Measurements from ENCODE around the gene TLCD5. TPM values are rescaled to one million over a fixed set of nuclear protein-coding genes. Genes with fewer than 3 reads are reported as not detected.

TLCD5 gene
- total RNA-seq, 1 experiment from 2014 or later: 6.2 TPM

DNA sequence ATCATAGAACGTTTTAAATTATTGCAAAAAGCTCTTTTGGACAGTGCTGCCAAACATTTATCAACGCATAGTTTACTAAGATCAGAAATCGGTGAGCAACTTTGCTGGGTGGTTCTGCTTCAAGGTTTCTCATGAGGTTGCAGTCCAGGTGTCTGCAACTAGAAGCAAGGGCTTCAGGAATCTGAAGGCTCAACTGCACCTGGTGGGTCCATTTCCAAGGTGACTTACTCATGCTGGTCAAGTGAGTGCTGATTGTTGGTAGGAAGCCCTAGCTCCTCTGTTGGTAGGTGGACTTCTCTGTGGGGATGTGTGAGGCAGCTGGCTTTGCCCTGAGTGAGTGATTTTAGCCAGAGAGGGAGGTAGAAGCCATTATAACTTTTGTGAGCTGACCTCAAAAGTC, 33.6 kb downstream of the TLCD5 start:
- no peak for TF ChIP-seq CTCF (conservative IDR thresholded peaks at IDR 0.05; ENCODE audit: low read depth, low read length)
- no peak for TF ChIP-seq EZH2 (IDR thresholded peaks at IDR 0.05; ENCODE audit: low read length, unreplicated experiment)
- no peak for TF ChIP-seq EZH2phosphoT487 (IDR thresholded peaks at IDR 0.05; ENCODE audit: borderline replicate concordance, low read length)
- CTCF ChIA-PET: no interaction called here
- DNase-seq (no peak), ATAC-seq (no peak)
- Histone ChIP-seq H3K9me3 (ENCODE audit: low read length) (no peaks in the 10 kb centered on the region), H4K20me1 (ENCODE audit: low read length) (0 out of 2 replicates have a peak, but pooled peaks cover 3% of the 10 kb centered on the region), H3K27me3 (ENCODE audit: low read length) (no peaks in the 10 kb centered on the region), H3K27ac (ENCODE audit: low read length) (no peak overlapping the region), H3K36me3 (ENCODE audit: low read depth, low read length) (no peaks in the 10 kb centered on the region), H3K4me3 (ENCODE audit: low read length) (no peak overlapping the region), H3K4me1 (ENCODE audit: insufficient read depth, low read length) (no peaks in the 10 kb centered on the region; the same call in 1 of the 2 replicates), H3K79me2 (ENCODE audit: low read length) (peaks cover 89% of the 10 kb centered on the region), H3K9me2 (replicated peaks; ENCODE audit: low read length) (no peaks in the 10 kb centered on the region), H2AFZ (ENCODE audit: low read length) (no peak overlapping the region), H3K9ac (ENCODE audit: low read length) (no peak overlapping the region), H3K4me2 (ENCODE audit: low read length) (no peak overlapping the region), H3F3A (ENCODE audit: low read length, unreplicated experiment) (no peaks in the 10 kb centered on the region)
- POLR2A ChIA-PET (ENCODE audit: unreplicated experiment): no interaction called here
- BruUV-seq (replicated peaks): no TSS peak
- intact Hi-C loops (cut with micrococcal nuclease): no loop called here

- no peak for DNase-seq
- TF ChIP-seq EZH2 (IDR thresholded peaks at IDR 0.05; ENCODE audit: low read length, unreplicated experiment) (no peak), CTCF (conservative IDR thresholded peaks at IDR 0.05; ENCODE audit: low read depth, low read length) (no peak), EZH2phosphoT487 (IDR thresholded peaks at IDR 0.05; ENCODE audit: borderline replicate concordance, low read length) (no peak)
- Histone ChIP-seq H3K27ac (ENCODE audit: low read length) (no peak overlapping the region), H3K4me2 (ENCODE audit: low read length) (no peak overlapping the region), H3K36me3 (ENCODE audit: low read depth, low read length) (no peaks in the 10 kb centered on the region), H3K9me2 (replicated peaks; ENCODE audit: low read length) (no peaks in the 10 kb centered on the region), H3K79me2 (ENCODE audit: low read length) (peaks cover 76% of the 10 kb centered on the region), H3K4me3 (ENCODE audit: low read length) (no peak overlapping the region), H4K20me1 (ENCODE audit: low read length) (0 out of 2 replicates have a peak, but pooled peaks cover 3% of the 10 kb centered on the region), H2AFZ (ENCODE audit: low read length) (no peak overlapping the region), H3F3A (ENCODE audit: low read length, unreplicated experiment) (no peaks in the 10 kb centered on the region), H3K9ac (ENCODE audit: low read length) (no peak overlapping the region), H3K27me3 (ENCODE audit: low read length) (no peaks in the 10 kb centered on the region), H3K9me3 (ENCODE audit: low read length) (no peaks in the 10 kb centered on the region), H3K4me1 (ENCODE audit: insufficient read depth, low read length) (no peaks in the 10 kb centered on the region)
- no peak for ATAC-seq
- ChIA-PET CTCF (no interaction called here), POLR2A (ENCODE audit: unreplicated experiment) (no interaction called here)
- no TSS peak for BruUV-seq (replicated peaks)
- intact Hi-C loops (cut with micrococcal nuclease): no loop called here
These were observed 38.3 kb downstream of the TLCD5 start for GRCh38 chr11:120363436-120363835.

DNA sequence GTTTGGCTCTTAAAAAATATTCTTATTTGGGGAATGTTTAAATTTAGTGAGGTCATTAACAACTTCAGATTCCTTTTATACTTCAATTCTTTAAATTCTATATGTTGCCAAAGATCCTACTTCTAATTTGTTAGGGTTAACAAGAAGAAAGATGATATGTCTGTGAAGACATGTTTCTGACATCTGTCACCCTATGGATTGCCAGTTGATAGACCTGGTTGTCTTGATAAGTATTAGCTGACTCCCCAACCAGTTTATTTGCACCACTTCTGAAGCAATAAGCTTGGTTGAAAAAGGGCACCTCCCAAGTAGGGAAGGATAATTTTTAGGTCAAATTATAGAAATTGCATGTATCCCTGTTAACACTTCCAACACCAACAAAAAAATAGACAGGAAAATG, 40.4 kb downstream of the TLCD5 start:
- ATAC-seq (no peak), DNase-seq (no peak)
- H2AFZ ChIP-seq (ENCODE audit: low read length): no peak overlapping the region
- H3K36me3 ChIP-seq (ENCODE audit: low read depth, low read length): no peaks in the 10 kb centered on the region
- CTCF ChIA-PET: no interaction called here
- H3K4me1 ChIP-seq (ENCODE audit: insufficient read depth, low read length): no peaks in the 10 kb centered on the region
- 0 out of 2 replicates have a peak, but pooled peaks cover 3% of the 10 kb centered on the region for H4K20me1 ChIP-seq (ENCODE audit: low read length)
- POLR2A ChIA-PET (ENCODE audit: unreplicated experiment): interaction anchor here (0.6 kb wide), 1 partner anchor 9 kb away, joined by 3 read pairs; no protein-coding TSS in a partner anchor
- BruUV-seq (replicated peaks): no TSS peak
- intact Hi-C loops (cut with micrococcal nuclease): no loop called here
- H3K4me3 ChIP-seq (ENCODE audit: low read length): no peak overlapping the region
- H3K9me3 ChIP-seq (ENCODE audit: low read length): no peaks in the 10 kb centered on the region
- H3K4me2 ChIP-seq (ENCODE audit: low read length): no peak overlapping the region
- H3K9me2 ChIP-seq (replicated peaks; ENCODE audit: low read length): no peaks in the 10 kb centered on the region
- H3K79me2 ChIP-seq (ENCODE audit: low read length): peaks cover 75% of the 10 kb centered on the region
- no peak overlapping the region for H3K9ac ChIP-seq (ENCODE audit: low read length)
- H3F3A ChIP-seq (ENCODE audit: low read length, unreplicated experiment): no peaks in the 10 kb centered on the region
- H3K27ac ChIP-seq (ENCODE audit: low read length): no peak overlapping the region
- H3K27me3 ChIP-seq (ENCODE audit: low read length): no peaks in the 10 kb centered on the region
- TF ChIP-seq CTCF (conservative IDR thresholded peaks at IDR 0.05; ENCODE audit: low read depth, low read length) (no peak), EZH2phosphoT487 (IDR thresholded peaks at IDR 0.05; ENCODE audit: borderline replicate concordance, low read length) (no peak), EZH2 (IDR thresholded peaks at IDR 0.05; ENCODE audit: low read length, unreplicated experiment) (no peak)
